ENCODE measurements around the gene PRKACA.
A peak's percentile ranks its signal among the peaks of the same experiment; 100 is the strongest.

The PRKACA gene

DNA sequence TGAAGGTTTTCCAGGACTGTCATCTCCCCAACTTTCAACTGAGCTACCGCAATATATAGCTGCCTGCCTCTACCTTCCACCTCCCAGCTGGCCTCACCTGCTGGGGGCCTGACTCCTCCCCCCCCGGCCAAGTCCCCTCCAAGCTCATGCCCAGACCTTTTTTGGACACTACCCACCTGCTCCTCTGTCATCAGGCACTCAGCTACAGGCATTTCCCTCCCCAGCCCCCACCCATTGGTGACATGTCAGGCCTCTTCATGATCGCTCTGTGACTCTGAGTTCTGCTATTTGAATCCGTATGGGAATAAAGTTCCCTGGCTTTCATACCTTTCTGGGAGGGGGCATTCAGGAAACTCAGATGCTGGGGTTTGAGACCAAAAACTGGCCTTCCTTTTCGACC, 1.8 kb downstream of the PRKACA start:
- no peak for DNase-seq

- DNase-seq: peak; percentile 65
Observed at GRCh38 chr19:14114854-14115253, 2.7 kb downstream of the PRKACA start.

DNA sequence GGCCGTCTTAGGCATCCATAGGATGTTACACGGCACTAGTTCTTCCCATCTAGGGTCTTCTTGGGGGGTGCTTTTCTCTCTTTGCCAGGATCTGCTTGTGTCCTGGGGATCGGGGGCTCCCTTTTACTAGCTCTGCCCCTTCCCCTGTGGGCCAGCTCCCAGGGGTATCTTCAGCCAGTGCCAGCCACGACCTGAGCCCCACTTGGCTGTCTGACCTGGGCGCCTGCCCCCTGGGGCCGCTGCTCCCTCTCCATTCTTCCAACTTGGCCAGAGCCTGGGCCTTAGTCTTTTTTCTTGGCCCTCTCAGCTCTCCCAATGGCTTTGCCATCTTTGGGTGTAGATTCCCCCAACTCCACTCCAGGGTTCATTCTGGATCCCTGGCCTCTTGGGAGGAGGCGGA, 3.1 kb downstream of the PRKACA start:
- DNase-seq: no peak

DNA sequence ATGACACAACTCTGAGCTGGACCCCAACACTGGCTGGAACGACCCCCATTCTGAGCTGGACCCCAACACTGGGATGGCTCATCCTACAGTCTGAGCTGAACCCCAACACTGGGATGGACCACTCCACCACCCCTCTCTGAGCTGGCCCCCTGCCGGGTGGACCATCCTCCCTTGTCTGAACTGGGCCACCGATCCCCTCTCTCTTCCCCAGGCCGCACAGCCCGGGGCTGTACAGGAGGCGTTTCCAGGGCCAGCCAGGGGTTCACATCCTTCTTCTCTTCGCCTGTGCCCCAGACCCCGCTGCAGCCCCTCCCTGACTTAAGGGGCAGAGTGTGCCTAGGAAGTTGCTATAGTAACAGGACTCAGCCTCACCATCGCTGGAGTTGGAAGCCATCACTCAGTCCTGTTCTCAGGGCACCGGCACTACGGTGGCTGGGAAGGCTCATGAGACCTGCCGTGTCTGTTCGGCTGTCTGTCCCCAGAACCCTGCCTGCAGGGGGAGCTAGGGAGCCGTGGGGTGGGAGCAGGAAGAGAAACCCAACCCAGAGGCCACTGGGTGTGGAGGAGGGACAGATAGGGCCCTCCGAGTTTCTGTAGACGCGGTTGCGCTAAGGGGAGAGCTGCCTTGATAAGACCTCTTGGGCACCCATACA, 3.7 kb downstream of the PRKACA start:
- peak; percentile 62 for DNase-seq

DNA sequence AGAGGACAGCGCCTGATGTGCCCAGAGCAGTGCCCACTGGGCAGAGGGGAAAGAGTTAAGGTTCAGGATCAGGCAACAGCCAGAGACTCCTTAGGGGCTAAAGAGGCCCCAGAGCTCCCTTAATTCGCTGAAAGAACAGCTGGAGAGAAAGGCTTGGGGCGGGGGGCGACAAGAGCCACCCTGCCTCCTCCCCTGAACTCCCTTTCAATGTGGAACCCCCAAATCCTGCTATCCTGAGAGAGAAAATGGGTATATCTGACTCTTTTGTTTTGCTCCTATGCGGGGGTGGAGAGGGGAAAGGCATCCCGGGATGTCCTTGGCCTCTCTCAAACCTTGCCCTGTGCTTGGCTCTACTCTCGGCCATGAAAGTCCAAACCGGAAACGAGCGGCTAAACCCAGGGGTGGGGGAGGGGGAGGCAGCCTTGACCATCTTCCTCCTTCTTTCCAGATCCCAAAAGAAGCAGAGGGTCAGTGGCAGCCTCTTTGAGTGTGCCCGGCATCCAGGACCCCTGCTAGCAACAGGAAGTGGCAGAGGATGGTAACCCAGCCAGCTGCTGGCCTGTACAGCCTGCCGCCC, 4.7 kb downstream of the PRKACA start:
- DNase-seq: no peak

DNA sequence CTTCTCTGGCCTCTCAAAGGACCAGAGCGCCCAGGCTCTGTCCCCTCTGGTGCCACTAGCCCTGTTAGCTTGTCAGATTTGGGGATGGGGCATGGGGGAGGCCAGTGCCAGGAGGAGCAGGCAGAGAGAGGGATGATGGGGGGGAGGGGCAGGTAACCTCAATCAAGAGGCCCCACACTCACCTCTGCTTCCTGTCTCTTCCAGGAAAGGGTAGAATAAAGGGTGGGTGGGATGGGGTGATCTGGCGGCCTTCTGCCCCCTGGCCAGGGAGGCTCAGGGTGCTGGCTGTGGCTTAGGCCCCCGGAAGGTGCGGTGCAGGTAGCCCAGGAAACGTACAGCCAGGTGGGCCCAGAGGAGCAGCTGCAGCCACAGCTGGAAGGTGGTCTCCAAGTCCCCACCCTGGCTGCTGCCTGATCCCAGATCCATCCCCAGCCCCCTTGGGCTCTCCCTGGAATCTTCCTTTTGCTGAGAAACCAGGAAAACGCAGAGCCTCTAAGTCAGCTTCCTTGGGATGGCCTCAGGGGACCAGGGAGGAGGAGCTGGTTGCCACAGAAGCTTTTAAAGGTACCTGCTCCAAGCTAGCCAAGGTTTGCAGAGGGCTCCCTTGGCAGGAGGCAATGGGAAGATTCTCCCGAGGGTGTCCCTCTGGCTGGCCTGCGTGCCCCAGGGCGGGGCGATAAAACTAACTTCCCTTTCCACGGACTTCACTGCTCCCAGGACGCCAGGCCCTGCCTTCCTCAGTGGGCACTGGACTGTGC, 5.3 kb downstream of the PRKACA start:
- DNase-seq: no peak

- DNase-seq: no peak
Observed at GRCh38 chr19:14111486-14111885, 6.1 kb downstream of the PRKACA start.

DNA sequence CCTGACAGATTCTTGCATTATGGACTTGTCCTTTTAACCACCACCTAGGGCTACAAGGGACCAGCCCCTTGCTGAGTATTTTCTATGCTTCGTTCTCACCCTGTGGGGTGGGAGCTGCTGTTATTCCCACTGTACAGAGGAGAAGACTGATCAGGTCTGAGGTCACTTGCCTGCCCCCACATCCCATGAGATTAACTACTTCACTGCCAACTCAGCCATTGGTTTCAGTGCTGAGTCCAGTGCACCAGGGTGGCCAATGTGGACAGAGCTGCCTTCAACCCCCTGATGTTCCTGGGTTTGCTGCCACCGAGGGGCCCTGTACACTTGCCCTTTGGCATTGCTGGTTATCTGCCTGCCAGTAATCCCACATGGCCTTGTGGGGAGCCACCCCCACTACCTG, 6.9 kb downstream of the PRKACA start:
- DNase-seq: no peak

- no peak for DNase-seq
Observed at GRCh38 chr19:14107581-14108461, 9.7 kb downstream of the PRKACA start.

DNA sequence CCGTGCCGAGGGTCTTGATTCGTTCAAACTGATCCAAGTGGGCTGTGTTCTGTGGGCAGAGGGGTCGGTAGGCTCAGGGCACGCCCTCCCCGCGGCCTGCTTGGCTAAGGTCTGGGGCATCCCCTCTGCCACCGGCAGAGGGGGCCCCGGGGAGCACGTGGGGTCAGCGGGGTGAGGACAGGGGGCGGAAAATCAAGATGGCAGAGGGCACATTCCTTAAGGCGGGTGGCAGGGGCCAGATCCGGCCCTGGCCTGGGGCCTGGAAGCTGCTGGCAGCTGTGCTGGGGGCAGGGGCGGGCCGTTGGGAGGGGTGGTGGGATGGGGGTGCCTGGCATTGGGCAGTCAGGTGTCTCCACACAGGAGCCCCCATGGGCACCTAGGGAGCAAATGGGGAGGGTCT, 10.7 kb downstream of the PRKACA start:
- no peak for DNase-seq

GRCh38 chr19:14105680-14106079, 11.9 kb downstream of the PRKACA start:
- DNase-seq: no peak

- no peak for DNase-seq
Observed at GRCh38 chr19:14103310-14103709, 14.3 kb downstream of the PRKACA start.

DNA sequence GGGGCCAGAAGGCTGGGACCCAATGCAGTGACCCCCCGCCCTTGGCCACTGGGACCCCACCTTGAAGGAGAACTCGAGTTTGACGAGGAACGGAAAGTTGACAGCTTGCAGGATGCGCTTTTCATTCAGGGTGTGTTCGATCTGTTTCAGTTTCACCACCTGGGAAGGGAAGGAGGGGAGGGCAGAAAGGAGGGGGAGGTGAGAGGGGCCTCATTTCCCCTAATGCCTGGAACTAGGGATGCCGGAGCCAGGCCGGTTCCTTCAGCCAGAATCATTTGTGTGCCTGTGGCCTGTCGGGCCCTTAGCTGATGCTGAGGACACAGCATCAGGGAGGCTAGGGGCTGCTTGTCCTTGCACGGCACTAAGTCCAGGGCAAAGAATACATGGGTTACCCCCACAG, 14.8 kb downstream of the PRKACA start:
- no peak for DNase-seq

- no peak for DNase-seq
Observed at GRCh38 chr19:14102102-14102696, 15.4 kb downstream of the PRKACA start.

DNA sequence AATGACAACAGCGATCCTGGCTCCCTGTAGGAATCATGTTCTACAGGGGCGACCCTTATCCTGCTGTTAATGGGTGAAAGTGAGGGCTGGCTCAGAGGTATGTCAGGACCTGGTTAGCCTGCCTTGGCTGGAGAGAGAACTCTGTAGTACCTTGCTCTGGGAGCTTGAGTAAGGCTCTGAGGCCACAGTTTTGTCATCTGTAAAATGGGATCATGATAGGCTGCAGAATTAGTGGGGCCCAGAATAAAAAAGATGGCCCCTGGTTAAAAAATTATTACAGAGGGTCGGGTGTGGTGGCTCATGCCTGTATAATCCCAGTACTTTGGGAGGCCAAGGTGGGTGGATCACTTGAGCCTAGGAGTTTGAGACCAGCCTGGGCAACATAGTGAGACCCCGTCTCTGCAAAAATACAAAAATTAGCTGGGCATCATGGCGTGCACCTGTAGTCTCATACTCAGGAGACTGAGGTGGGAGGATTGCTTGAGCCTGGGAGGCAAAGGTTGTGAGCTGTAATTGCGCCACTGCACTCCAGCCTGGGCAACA, 16.5 kb downstream of the PRKACA start:
- no peak for DNase-seq

DNA sequence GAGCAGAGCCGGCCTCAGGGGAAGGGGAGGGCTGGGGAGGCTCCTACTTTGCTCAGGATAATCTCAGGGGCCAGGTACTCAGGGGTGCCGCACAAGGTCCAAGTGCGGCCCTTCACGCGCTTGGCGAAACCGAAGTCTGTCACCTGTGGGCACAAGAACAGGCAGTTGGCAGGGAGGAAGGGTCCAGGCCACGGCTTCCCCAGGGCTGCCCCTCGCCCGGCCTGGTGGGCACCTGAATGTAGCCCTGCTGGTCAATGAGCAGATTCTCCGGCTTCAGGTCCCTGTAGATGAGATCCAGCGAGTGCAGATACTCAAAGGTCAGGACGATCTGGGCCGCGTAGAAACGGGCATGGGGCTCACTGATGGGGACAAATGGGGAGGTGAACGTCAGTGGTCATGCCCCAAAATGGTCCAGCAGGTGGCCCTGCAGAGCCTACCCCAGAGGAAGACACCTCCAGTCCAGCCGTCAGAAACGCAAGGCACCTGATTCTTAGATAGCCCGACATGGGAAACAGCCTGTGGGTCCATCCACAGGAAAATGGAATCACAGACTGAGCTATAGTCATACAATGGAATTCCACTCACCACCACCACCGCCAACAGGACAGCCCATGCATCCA, 19.9 kb downstream of the PRKACA start:
- DNase-seq: no peak

DNA sequence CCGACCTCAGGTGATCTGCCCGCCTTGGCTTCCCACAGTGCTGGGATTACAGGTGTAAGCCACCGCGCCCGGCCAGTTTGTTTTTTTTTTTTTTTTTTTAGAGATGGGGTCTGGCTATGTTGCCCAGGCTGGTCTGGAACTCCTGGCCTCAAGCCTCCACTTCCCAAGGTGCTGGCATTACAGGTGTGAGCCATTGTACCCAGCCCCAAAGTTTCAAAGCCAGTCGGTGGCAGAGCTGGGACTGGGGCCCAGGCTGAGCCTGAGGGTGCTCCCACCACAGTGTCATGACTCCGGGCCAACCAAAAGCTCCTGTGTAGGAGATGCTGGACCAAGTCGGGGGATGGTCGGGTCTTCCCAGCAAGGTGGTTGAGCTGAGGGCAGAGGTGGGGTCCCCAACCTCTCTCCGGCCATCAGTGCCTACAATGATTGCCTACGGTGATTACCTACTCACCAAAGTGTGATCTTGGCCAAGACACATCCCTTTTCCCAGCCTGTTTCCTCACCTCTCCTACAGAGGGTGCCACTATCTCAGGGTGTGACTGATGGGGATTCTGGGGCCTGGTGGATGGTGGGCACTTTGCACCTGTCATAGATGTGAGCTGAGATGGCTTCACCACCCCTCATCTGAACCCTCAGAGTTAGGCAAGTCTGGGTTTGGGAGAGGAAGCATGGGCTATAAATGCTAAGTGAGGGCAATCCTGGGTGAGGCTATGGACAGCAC, 21.1 kb downstream of the PRKACA start:
- no peak for DNase-seq

DNA sequence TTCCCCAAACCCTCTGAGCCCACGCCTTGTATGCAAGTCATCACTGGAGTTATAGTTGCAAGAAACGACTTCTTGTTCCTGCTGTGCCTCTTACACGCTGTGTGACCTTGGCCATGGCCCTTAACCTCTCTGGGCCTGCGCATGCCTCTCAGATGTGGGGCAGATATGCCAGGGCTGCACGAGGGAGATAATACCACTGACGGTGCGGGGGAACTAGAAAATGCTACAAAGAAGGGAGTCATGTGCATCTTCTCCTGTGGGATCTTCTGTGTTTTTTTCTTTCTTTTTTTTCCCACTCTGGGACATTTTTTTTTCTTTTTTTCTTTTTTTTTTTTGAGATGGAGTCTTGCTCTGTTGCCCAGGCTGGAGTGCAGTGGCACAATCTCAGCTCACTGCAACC, 22.7 kb downstream of the PRKACA start:
- DNase-seq: no peak

DNA sequence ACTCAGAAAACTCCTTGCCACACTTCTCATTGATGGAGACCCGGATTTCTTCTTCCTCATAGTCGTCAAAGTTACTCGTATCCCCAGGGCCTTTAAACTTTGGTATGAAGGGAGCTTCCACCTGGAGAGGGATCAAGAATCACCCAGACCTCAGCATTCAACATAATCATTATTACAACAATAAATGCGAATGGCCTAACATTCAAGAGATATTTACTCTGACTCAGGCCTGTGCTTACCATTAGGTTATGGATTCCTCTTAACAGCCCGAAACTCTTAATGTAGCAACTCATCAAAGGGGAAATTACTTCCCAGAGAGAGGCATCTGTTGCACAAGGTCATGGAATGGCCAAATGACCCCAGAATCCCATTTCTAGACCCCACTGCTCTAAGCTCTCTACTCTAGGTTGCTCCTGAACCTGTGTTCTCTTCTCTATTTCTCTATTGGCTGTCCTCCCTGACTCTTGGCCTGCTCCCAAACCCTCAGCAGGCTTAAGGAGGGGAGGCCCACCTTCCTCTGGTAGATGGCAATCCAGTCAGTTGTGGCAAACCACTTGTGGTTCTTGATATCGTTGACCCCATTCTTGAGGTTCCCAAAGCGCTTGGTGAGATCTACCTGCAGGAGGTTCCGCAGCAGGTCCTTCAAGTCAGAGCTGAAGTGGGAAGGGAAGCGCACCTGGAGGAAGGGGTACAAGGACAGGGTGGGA, 24.3 kb downstream of the PRKACA start:
- no peak for DNase-seq

DNA sequence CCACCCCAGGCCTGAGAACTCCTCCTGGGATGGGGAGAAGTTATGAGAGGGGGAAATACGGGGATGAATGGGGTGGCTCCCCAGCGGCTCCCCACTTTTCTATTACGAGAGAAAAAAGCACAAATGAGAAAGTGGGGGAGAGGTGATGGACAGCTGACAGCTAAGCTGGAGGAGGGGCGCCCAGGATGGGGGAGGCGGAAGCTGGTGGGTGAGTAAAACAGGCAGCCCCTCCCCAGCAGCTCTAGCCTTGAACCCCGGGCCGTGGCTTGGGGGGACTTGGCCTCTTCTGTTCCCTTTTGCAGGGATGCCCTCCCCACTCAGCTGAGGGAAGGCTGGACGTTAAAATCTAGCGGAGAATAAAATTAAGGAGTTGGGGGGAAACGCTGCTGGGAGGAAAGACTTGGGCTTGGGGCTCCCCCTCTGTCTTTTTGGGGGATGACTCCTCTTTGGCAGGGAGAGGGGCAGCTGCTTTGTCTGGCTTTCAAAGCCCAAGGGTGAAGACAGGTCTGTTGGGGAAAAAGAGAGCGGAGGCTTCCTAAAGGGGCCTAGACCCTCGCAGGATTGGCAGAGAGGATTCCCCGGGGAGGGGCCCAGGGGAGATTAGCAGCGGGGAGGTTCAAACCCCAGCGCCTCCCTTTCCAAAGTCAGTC, 25.6 kb downstream of the PRKACA start:
- DNase-seq: peak; percentile 42

Data from stimulated activated CD4-positive, alpha-beta T cell treated with anti-CD3 and anti-CD28 coated beads, Interleukin-4, amount 100 ng/mL, for 1 hour (primary cell).